OCI-LY7 (cell line): ENCODE data around the gene PAQR4.

Experiments used
- EZH2phosphoT487 ChIP-seq: fragments of 200-600 bp; sonication (generic); IDR thresholded peaks from 2 replicates; pipeline ENCODE4 v1.6.1; 2018; ENCODE audit warnings: low read depth, borderline replicate concordance, mild to moderate bottlenecking, mixed run types, antibody characterized with exemption, low read length, moderate library complexity, mixed read lengths
- TF ChIP-seq, protein P1 (sequence below): fragments of 200-600 bp; sonication (generic); conservative IDR thresholded peaks from 2 replicates; pipeline ENCODE4 v1.5.1; 2014; ENCODE audit warnings: mild to moderate bottlenecking, antibody characterized with exemption, low read length, moderate library complexity, mixed read lengths

DNA sequence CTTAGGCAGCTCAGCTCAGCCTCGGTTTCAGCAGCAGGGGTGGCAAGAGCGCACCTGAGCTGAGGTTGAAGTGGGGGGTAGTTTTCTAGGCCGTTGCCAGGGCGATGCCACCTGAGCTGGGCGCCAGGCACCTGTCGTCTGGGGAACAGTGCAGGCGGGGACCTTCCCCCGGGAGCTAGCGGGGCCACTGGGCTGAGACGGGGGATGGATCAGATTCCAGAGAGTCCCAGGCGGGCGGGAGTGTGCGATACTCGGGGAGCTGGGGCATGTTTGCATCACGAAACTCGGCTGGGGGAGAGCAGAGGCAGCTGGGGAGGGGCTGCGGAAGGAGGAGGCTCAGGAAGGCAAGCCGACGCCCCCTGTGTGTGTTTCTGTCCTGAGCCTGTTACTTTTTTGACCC, 43.1 kb downstream of the PAQR4 start:
- no peak for TF ChIP-seq EZH2phosphoT487
- TF ChIP-seq, protein P1, sequence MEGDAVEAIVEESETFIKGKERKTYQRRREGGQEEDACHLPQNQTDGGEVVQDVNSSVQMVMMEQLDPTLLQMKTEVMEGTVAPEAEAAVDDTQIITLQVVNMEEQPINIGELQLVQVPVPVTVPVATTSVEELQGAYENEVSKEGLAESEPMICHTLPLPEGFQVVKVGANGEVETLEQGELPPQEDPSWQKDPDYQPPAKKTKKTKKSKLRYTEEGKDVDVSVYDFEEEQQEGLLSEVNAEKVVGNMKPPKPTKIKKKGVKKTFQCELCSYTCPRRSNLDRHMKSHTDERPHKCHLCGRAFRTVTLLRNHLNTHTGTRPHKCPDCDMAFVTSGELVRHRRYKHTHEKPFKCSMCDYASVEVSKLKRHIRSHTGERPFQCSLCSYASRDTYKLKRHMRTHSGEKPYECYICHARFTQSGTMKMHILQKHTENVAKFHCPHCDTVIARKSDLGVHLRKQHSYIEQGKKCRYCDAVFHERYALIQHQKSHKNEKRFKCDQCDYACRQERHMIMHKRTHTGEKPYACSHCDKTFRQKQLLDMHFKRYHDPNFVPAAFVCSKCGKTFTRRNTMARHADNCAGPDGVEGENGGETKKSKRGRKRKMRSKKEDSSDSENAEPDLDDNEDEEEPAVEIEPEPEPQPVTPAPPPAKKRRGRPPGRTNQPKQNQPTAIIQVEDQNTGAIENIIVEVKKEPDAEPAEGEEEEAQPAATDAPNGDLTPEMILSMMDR, result no peak
